ENCODE data around the gene LARGE1.

- TF ChIP-seq, protein P1, sequence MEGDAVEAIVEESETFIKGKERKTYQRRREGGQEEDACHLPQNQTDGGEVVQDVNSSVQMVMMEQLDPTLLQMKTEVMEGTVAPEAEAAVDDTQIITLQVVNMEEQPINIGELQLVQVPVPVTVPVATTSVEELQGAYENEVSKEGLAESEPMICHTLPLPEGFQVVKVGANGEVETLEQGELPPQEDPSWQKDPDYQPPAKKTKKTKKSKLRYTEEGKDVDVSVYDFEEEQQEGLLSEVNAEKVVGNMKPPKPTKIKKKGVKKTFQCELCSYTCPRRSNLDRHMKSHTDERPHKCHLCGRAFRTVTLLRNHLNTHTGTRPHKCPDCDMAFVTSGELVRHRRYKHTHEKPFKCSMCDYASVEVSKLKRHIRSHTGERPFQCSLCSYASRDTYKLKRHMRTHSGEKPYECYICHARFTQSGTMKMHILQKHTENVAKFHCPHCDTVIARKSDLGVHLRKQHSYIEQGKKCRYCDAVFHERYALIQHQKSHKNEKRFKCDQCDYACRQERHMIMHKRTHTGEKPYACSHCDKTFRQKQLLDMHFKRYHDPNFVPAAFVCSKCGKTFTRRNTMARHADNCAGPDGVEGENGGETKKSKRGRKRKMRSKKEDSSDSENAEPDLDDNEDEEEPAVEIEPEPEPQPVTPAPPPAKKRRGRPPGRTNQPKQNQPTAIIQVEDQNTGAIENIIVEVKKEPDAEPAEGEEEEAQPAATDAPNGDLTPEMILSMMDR (IDR thresholded peaks at IDR 0.05; ENCODE audit: insufficient read depth, low read length), result no peak
- TF ChIP-seq POLR2AphosphoS5 (IDR thresholded peaks at IDR 0.05; ENCODE audit: low read depth) (no peak), REST (IDR thresholded peaks at IDR 0.05; ENCODE audit: insufficient replicate concordance, low read depth) (no peak), GABPA (IDR thresholded peaks at IDR 0.05; ENCODE audit: low read depth) (no peak)
Measured at GRCh38 chr22:33886696-33887095, 33.6 kb downstream of the LARGE1 start.
